ENCODE results near the gene PRPF6.

DNA sequence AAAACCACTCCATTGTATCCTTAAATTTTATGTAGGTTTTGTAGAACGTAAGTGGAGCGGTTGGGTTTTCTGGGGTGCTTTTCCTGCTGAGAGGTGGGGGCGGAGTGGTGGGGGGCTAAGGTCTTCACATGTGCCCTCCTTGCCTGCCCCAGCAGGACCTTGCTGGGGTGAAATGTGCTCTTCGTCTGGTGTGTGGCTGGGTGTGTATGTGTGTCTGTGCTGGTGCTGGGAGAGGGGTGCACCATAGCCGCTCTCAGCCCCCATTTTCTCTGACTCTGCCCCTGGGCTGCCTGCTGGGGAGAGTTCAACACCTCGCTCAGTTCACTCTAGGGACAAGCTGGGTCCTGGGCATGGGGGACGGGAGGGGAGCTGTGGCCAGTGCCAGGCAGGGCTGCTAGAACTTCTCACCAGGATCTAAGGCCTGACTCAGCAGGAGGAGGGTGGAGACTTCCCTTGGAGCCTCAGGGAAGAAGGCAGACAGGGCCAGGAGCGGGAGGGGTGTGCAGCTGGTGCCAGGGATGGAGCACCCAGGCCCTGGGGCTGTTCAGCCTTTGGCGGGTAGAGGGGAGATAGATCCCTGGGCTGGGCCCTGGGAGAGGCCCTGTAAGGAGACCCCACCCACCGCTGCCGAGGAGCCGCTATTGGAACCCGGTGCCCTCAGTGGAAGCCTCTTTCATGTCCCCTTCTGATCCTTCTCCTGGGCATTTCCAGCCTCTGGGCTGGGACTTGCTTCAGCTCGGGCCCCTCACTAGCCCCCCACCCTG lies 63.7 kb downstream of the PRPF6 start:
- TF ChIP-seq POLR2A (IDR thresholded peaks at IDR 0.05; ENCODE audit: low read depth, low read length) (no peak), TAF1 (IDR thresholded peaks at IDR 0.05; ENCODE audit: borderline replicate concordance, low read depth, low read length) (no peak), POLR2AphosphoS5 (IDR thresholded peaks at IDR 0.05; ENCODE audit: low read depth, low read length) (no peak)
